Gastrocnemius medialis (tissue), 4 donors: Measurements from ENCODE around the gene TCF4. TPM values are rescaled to one million over a fixed set of nuclear protein-coding genes. Genes with fewer than 3 reads are reported as not detected.

Source experiments
- ATAC-seq, 2 donors: fragments of 150-250 bp; one replicate each; pipeline ENCODE4 v1.9.1; 2016
- DNase-seq, 2 donors: peaks; one replicate each; pipeline ENCODE4 v3.0.0-alpha.2; 2019
- H3K27ac ChIP-seq, 4 donors: fragments of 200-600 bp; sonication (generic); 1 replicate in 1 of 4; 2 replicates in 3 of 4; pipeline ENCODE4 v1.5.1; 2016 to 2018; ENCODE audit warnings: mild to moderate bottlenecking in 2 of 4, moderate library complexity in 1 of 4
- H3K27me3 ChIP-seq, 3 donors: fragments of 200-600 bp; sonication (generic) in 2 of 3; 1 replicate in 1 of 3; 2 replicates in 2 of 3; pipeline versions ENCODE4 v1.5.1 to v1.6.0; 2016 to 2019; ENCODE audit warnings: mild to moderate bottlenecking in 1 of 3, moderate library complexity in 1 of 3
- H3K36me3 ChIP-seq, 2 donors: fragments of 200-600 bp; sonication (generic) in 1 of 2; one replicate each; pipeline ENCODE4 v1.5.1; 2017 to 2018
- H3K4me1 ChIP-seq, 2 donors: fragments of 200-600 bp; sonication (generic) in 1 of 2; one replicate each; pipeline ENCODE4 v1.5.1; 2016 to 2017; ENCODE audit warnings: mild to moderate bottlenecking in 2 of 2
- H3K4me3 ChIP-seq, 4 donors: fragments of 200-600 bp; sonication (generic) in 3 of 4; 1 replicate in 1 of 4; 2 replicates in 3 of 4; pipeline ENCODE4 v1.5.1; 2016 to 2019; ENCODE audit warnings: mild to moderate bottlenecking in 2 of 4
- H3K9me3 ChIP-seq, 3 donors: fragments of 200-600 bp; sonication (generic) in 2 of 3; 1 replicate in 1 of 3; 2 replicates in 2 of 3; pipeline ENCODE4 v1.5.1; 2016 to 2019
- CTCF ChIP-seq, 5 experiments: fragments of 450-650 bp in 3 of 5; fragments of 200-600 bp in 2 of 5; sonication (generic) in 2 of 5; IDR thresholded peaks in 4 of 5; conservative IDR thresholded peaks in 1 of 5; 1 replicate in 4 of 5; 2 replicates in 1 of 5; pipeline ENCODE4 v1.5.1; 2016 to 2019; ENCODE audit warnings: antibody characterized with exemption in 5 of 5, mild to moderate bottlenecking in 3 of 5, moderate library complexity in 3 of 5
- POLR2A ChIP-seq, 2 donors: fragments of 450-650 bp; IDR thresholded peaks; one replicate each; pipeline ENCODE4 v1.6.1; 2017; ENCODE audit warnings: antibody characterized with exemption in 2 of 2, mild to moderate bottlenecking in 2 of 2, moderate library complexity in 2 of 2
- in situ Hi-C, 4 donors: fragments of 200-750 bp; cut with MboI; loops; one replicate each; pipeline versions ENCODE4 v1.15.0 to v1.8.0; 2017; ENCODE audit warnings: low sequenced_read_pairs in 4 of 4
- intact Hi-C: fragments of 100-400 bp; cut with DNase I; formaldehyde crosslinking; loops from one replicate; pipeline ENCODE4 v1.15.1; 2023; ENCODE audit warnings: low total_unique reads
- total RNA-seq, 4 donors: library from RNA; depleted of rRNA; stranded (reverse); fragments of >200 nt; gene quantifications; one replicate each; pipeline versions ENCODE4 v1.1.0 to v1.2.3, GENCODE V29; 2016

Gene TCF4
- total RNA-seq = 10 to 100 TPM; 40.3 to 60.6 (median 53.6) TPM

- H3K27ac ChIP-seq = peak within 1 kb of the TSS; percentile 88 to 93 (median 91)
- in situ Hi-C loops = loop anchor here (5.0 to 25.0 kb wide), 5 partner anchors 163 to 353 kb away; no protein-coding TSS in a partner anchor
- H3K9me3 ChIP-seq = no peaks in the 10 kb centered on the region
- H3K27me3 ChIP-seq = no peaks in the 10 kb centered on the region
- H3K4me1 ChIP-seq = peaks cover 19 to 21% of the 10 kb centered on the region in 2 donors
- no peak for TF ChIP-seq CTCF (IDR thresholded peaks at IDR 0.05 in 4 of 5, conservative IDR thresholded peaks at IDR 0.05 in 1 of 5)
- TF ChIP-seq POLR2A (IDR thresholded peaks at IDR 0.05) = peak in 1 of 2 donors; percentile 20
- no peaks in the 10 kb centered on the region for H3K36me3 ChIP-seq
- ATAC-seq = peak; percentile 45 to 59
- DNase-seq = peak; percentile 32 to 55
- peak within 1 kb of the TSS; percentile 70 to 86 (median 78) for H3K4me3 ChIP-seq
- intact Hi-C loops = loop anchor here (1.0 to 10.0 kb wide), 7 partner anchors 111 to 1047 kb away; partner anchors contain the start of gene TXNL1
Measured at GRCh38 chr18:55588111-55588869, at the start of gene TCF4. TSS of gene TCF4 (minus strand) at chr18:55588192. CDS start at chr18:55587116, 1,076 bp downstream.

- no peaks in the 10 kb centered on the region for H3K4me1 ChIP-seq
- H3K4me3 ChIP-seq = no peak overlapping the region
- no peaks in the 10 kb centered on the region for H3K9me3 ChIP-seq
- ATAC-seq (no peak), DNase-seq (no peak)
- TF ChIP-seq POLR2A (IDR thresholded peaks at IDR 0.05) = no peak
- no peak for TF ChIP-seq CTCF (IDR thresholded peaks at IDR 0.05 in 4 of 5, conservative IDR thresholded peaks at IDR 0.05 in 1 of 5)
- no peak overlapping the region for H3K27ac ChIP-seq
- in situ Hi-C loops (no loop called here), intact Hi-C loops (no loop called here)
- H3K27me3 ChIP-seq = no peaks in the 10 kb centered on the region
- no peaks in the 10 kb centered on the region for H3K36me3 ChIP-seq
Measured at GRCh38 chr18:55637204-55637603, 49.2 kb upstream of the TCF4 start.

GRCh38 chr18:55635439-55635838 lies 47.4 kb upstream of the TCF4 start:
- no peak overlapping the region for H3K4me3 ChIP-seq
- in situ Hi-C loops = no loop called here
- no peak for ATAC-seq
- H3K27ac ChIP-seq = no peak overlapping the region
- no peaks in the 10 kb centered on the region for H3K9me3 ChIP-seq
- TF ChIP-seq POLR2A (IDR thresholded peaks at IDR 0.05) (no peak), CTCF (IDR thresholded peaks at IDR 0.05 in 4 of 5, conservative IDR thresholded peaks at IDR 0.05 in 1 of 5) (no peak)
- H3K36me3 ChIP-seq = no peaks in the 10 kb centered on the region
- intact Hi-C loops = no loop called here
- no peaks in the 10 kb centered on the region for H3K4me1 ChIP-seq
- no peaks in the 10 kb centered on the region for H3K27me3 ChIP-seq
- DNase-seq = no peak

GRCh38 chr18:55634545-55634944 lies 46.6 kb upstream of the TCF4 start:
- H3K27ac ChIP-seq = no peak overlapping the region
- no peaks in the 10 kb centered on the region for H3K27me3 ChIP-seq
- DNase-seq (no peak), ATAC-seq (no peak)
- H3K4me1 ChIP-seq = no peaks in the 10 kb centered on the region
- intact Hi-C loops = no loop called here
- TF ChIP-seq POLR2A (IDR thresholded peaks at IDR 0.05) (no peak), CTCF (IDR thresholded peaks at IDR 0.05 in 4 of 5, conservative IDR thresholded peaks at IDR 0.05 in 1 of 5) (no peak)
- H3K4me3 ChIP-seq = no peak overlapping the region
- in situ Hi-C loops = no loop called here
- H3K36me3 ChIP-seq = no peaks in the 10 kb centered on the region
- H3K9me3 ChIP-seq = no peaks in the 10 kb centered on the region
